Inflammatory macrophage (primary cell): ENCODE data around the gene MYLK2.

ENCODE experiments used
- DNase-seq, 2 donors: peaks; one replicate each; pipeline ENCODE4 v3.0.0-alpha.2; 2020 to 2022

MYLK2 gene

DNA sequence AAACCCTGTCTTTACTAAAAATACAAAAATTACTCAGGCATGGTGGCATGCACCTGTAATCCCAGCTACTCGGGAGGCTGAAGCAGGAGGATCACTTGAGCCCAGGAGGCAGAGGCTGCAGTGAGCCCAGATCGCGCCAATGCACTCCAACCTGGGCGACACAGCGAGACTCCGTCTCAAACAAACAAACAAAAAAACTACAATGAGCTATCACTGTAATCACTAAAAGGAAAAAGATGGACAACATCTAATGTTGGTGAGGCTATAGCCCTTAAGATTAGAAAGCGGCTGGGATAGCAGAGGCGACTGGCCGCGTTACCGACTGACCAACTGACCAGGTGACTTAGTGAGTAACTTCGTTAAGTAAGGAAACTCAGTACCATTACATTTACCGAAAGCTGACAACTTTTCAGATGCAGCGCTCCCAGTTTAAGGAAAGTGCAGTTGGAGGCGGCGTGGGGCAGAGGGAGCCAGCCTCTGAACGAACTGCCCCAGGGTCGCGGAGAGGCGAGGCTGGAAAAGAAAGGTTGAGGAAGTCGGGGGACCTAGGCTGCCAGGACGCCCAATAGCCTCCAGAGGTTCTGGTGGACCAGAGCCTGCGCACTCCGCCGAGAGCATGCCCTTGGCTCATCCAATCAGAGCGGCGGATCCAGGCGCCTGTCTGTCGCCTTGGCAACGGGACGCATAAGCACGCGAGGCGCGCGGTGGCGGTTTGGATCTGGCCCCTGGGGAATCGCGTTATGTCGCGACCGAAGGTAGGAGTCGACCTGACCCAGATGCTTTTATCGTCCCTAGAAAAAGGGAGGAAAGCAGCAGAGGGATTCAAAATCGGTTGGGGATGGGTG, 60.2 kb downstream of the MYLK2 start:
- DNase-seq, result peak; percentile 96 to 98

GRCh38 chr20:31881945-31882344, 62.8 kb downstream of the MYLK2 start:
- DNase-seq, result no peak

GRCh38 chr20:31883829-31884228, 64.7 kb downstream of the MYLK2 start:
- no peak for DNase-seq
